SKM-1 treated with dmso at 0.1 percent for 144 hours (cell line): ENCODE data around the gene CCER1.

Source experiments
- DNase-seq: peaks from one replicate; lab custom pipeline; 2025; ENCODE audit not compliant: unreplicated experiment; lab: John Stamatoyannopoulos, UW

The CCER1 gene

GRCh38 chr12:90922145-90922627 lies 32.8 kb downstream of the CCER1 start:
- DNase-seq = no peak

DNA sequence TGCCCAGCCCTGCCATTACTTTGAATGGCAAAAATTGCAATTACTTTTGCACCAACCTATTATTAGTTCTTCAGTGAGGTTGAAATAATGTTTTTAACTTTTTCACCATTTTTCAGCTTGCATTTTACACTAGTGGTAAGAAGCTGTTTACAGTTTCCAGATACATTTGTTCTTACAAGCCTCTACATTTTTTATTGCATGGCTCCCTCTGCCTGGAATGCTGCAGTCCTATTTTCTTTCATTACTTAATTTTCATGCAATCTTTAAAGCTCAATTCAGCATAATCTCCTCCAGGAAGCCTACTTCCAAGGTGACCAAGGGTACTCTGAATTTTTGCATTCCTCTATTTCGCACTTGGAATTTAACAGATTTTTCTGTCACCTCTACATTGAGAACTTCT lies 33.4 kb downstream of the CCER1 start:
- no peak for DNase-seq

GRCh38 chr12:90920222-90920621 lies 34.8 kb downstream of the CCER1 start:
- DNase-seq = no peak

DNA sequence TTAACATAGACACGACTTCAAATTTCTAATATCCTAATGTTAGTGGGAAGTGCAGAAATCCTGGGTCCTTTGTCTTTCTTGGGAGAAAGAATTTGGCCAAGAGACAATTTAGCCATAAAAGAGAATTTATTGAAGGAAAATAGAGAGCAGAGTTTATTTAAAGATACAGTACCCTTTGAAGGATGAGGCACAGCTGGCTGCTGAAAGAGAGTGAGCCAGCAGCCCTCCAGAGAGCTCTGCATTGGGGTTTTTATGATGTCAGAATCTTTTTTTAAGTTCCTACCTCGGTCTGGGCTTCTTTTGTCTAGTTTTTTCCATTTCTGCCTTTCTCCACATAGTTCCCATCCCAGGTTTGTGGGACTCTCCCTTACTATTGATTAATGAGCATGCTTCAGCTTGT lies 37.5 kb downstream of the CCER1 start:
- no peak for DNase-seq

DNA sequence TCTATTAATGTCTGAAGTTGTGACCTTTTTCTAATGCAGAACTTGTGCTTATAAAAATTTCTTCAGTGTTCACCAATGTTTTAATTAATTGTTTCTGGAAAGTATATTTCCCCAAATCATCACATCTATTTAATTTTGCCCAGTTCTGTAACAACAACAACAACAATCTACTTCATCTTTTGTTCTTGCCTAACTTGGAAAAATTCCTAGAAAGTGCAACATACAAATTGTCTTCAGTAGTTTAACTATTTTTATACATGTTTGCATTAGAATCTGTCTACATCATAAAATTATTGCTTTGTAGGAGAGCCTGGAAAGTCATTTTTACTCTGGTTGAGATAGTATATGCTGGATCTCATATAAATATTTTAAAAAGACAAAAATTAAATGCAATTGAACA lies 38.5 kb downstream of the CCER1 start:
- DNase-seq = no peak

DNA sequence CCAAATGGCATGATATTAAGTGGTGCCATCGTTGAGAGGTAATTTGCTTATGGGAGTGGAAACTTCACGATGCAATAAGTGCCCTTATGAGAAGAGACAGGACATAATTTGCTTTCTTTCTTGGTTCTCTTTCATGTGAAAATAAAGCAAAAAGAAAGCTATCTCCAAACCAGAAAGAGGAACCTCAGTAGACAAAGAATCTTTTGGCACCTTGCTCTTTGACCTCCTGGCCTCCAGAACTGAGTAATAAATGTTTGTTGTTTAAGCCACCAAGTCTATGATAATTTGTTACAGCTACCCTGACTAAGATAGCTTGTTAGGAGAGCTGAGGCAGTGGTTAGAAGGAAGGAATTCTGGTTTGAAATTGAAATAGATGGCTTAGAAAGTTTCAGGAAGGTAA lies 39.6 kb downstream of the CCER1 start:
- DNase-seq = no peak

DNA sequence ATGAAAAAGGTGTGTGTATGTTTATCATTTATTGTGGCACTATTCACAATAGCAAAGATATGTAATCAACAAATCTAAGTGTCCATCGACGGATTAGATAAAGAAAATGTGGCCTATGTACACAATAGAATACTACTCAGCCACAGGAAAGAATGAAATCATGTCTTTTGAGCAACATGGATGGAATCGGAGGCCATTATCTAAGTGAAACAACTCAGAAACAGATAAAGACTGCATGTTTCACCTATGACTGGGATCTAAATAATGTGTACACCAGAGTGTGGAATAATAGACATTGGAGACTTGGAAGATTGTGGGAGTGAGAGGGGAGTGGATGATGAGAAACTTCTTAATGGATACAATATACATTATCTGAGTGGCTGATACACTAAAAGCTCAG lies 44.0 kb downstream of the CCER1 start:
- DNase-seq = no peak

- DNase-seq = no peak
These were observed 45.8 kb downstream of the CCER1 start for GRCh38 chr12:90909069-90909770.

GRCh38 chr12:90908465-90908864 lies 46.5 kb downstream of the CCER1 start:
- DNase-seq = no peak

DNA sequence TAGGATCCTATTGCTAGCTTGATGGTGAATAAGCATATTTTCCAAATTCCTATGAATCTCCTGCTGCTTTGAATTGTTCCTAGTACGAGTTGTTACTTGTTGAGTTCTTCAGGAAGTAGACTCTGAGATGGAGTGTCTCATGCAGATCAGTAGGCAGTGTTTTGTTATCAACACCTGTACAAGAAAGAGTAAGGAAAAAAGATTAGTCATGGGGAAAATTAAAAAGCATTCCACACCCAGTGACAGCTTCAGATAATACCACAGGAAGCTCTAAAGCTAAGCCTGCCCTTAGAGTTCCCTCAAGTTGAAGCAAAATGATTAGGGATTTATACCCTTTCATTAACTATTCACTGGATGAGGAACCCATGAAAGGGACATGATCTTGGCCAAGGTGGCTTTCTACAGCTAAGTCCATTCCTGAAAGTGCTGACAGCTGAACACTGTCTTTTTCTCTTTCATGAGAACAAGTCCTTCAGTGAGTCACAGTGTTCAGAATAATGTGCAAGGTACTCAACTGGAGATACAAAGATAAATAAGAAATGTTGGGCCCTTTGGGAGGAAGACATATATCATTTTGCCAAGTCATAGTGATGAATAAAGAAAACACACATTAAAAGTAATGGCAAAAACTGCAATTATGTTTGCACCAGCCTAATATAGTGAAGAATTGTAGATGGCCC lies 49.1 kb downstream of the CCER1 start:
- DNase-seq = no peak

DNA sequence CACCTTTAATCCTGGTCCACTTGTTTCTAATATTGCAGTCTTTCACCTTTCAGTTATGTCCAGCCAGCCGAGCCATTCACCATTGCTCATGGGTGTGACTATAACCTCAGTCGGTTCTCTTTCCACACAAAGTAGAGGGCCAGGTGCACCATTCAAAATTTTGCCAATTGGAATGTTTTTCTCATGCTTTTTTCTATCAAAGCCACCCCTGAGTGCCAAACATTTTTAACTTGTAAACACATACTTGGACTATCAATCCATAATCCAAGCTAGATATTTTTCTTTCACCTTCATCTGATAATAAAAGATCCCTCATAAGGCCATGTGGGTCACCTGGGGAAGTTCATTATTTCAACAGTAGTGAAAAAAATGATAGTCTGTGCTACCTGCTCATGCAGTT lies 52.4 kb downstream of the CCER1 start:
- no peak for DNase-seq
